ENCODE measurements around the gene IL4.

IL4 gene

DNA sequence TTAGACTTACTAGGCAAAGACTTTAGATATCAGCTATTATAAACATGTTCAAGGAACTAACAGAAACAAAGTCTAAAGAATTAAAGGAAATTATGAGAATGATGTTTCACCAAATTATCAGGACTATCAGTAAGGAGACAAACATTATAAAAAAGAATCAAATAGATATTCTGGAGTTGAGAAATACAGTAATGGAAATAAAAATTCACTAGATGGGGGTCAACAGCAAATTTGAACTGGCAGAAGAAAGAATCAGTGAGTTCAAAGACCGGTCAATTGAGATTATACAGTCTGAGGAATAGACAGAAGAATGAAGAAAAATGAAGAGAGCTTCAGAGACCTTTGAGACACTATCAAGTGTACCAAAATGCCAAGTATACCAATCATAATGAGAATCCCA lies 25.4 kb upstream of the IL4 start:
- H3K4me3 ChIP-seq (replicated peaks; ENCODE audit: low read depth, low read length): no peak overlapping the region
- no peak for DNase-seq (ENCODE audit: extremely low read depth, low read depth)
- no peak for TF ChIP-seq CTCF (IDR thresholded peaks at IDR 0.05; ENCODE audit: low read depth, low read length, missing control alignments)

DNA sequence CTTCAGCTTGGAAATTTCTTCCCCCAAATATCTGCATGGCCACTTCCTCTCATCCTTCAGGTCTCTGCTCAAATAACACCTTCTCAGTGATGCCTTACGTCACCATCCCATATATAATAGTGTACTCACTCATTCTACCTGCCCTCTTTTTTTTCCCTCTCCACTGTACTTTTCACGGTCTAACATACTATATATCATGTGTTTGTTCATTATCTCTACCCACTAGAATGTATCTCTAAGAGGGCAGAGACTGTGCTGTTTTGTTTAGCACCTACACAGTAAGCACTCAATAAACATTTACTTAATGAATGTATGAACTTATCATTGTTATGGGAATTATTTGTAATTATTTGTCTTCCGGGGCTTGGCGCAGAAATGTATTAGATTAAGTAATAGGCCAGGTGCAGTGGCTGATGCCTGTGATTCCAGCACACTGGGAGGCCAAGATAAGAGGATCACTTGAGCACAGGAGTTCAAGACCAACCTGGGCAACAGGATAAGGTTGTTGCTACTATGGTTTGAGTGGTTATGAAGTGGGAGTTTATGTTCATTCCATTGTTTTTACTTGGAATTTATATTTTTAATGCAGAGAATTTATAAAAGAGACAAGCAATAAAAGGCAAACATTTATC lies 21.8 kb upstream of the IL4 start:
- DNase-seq (ENCODE audit: extremely low read depth, low read depth): no peak
- no peak overlapping the region for H3K4me3 ChIP-seq (replicated peaks; ENCODE audit: low read depth, low read length)
- no peak for TF ChIP-seq CTCF (IDR thresholded peaks at IDR 0.05; ENCODE audit: low read depth, low read length, missing control alignments)

DNA sequence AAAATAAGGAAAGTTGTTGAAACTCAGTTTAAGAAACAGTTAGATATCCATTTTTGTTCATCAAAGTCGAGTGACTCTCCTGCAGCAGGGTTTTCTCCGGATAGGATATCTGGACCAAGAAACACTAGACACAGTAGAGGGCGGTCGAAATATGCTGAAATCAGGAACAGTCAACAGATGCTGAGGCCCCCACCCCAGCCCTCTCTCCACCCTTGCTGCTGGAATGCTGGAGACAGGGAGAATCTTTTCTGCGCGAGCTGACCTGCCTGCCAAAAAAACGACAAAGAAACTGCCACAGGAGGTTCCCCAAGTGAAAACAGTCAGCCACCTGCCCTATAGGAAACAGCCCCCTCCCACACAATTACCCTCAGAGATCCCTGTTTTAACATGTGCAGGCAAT lies 20.1 kb upstream of the IL4 start:
- no peak for TF ChIP-seq CTCF (IDR thresholded peaks at IDR 0.05; ENCODE audit: low read depth, low read length, missing control alignments)
- DNase-seq (ENCODE audit: extremely low read depth, low read depth): no peak

DNA sequence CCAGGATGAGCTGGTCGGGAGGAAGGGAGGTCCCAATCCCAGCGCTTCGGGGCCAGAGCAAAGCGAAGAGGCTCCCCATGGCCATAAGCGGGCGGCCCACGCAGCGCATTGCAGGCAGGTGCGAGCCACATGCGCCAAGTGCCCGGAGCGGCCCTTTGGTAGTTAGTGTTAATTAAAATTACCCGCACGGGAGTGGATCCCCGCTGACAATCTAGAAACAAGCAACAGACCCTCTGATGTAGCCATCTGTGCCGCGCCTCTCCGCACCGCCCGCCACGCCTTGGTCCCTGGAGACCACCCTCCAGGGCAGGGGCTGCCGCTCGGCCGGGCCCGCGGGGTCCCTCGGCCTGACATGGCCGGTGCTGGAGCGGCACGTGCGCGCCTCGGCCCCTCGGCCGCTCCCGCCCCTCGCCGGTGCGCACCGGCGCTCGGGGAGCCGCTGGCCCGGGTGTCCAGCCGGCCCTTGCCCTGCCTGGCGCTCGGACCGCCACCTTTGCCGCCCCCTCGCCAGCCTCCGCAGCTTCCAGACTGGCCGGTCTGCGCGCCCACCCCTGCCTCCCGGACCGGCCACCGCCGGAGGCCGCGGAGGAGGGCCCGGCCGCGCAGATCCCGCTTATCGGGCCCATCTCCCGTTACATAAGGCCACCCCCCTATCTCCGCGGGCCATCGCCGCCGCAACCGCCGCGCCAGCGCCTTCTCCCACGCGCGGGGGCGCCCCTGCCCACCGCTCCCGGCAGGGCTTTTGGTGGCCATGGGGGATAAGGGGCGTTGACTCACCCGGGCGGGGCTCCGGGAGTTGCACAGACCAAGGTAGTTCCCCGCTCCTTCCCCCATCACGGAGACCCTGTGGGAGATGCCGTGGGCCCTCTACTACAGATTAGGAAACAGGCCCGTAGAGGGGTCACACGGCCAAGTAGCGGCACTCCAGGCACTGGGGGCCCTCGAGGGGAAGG lies 17.7 kb upstream of the IL4 start:
- TF ChIP-seq CTCF (IDR thresholded peaks at IDR 0.05; ENCODE audit: low read depth, low read length, missing control alignments): no peak
- peak overlapping the region; percentile 30 for H3K4me3 ChIP-seq (replicated peaks; ENCODE audit: low read depth, low read length)
- no peak for DNase-seq (ENCODE audit: extremely low read depth, low read depth)

More for the DNA sequence above, 20.1 kb upstream of the IL4 start:
- no peak overlapping the region for H3K4me3 ChIP-seq (replicated peaks; ENCODE audit: low read depth, low read length)

DNA sequence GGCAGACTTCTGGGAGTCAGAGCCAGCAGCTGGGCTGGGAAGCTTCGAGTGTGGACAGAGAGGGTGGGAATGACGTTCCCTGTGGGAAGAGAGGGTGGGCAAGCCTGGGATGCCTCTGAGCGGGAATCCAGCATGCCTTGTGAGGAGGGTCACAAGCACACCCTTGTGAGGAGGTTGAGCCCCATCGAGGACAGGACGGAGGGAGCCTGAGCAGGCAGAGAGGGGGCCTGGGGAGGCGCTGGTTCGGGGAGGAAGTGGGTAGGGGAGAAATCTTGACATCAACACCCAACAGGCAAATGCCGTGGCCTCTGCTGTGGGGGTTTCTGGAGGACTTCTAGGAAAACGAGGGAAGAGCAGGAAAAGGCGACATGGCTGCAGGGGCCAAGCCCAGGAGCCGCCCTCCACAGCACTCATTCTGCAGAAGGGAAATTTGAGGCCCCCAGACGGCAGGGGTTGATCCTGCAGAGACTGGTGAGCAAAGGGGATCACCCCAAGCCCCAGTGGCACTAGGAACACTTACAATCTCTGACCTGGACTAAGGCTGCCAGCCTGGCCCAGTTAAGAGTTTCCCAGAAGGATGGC lies 16.9 kb upstream of the IL4 start:
- TF ChIP-seq CTCF (IDR thresholded peaks at IDR 0.05; ENCODE audit: low read depth, low read length, missing control alignments): no peak
- peak overlapping the region; percentile 30 for H3K4me3 ChIP-seq (replicated peaks; ENCODE audit: low read depth, low read length)
- no peak for DNase-seq (ENCODE audit: extremely low read depth, low read depth)

DNA sequence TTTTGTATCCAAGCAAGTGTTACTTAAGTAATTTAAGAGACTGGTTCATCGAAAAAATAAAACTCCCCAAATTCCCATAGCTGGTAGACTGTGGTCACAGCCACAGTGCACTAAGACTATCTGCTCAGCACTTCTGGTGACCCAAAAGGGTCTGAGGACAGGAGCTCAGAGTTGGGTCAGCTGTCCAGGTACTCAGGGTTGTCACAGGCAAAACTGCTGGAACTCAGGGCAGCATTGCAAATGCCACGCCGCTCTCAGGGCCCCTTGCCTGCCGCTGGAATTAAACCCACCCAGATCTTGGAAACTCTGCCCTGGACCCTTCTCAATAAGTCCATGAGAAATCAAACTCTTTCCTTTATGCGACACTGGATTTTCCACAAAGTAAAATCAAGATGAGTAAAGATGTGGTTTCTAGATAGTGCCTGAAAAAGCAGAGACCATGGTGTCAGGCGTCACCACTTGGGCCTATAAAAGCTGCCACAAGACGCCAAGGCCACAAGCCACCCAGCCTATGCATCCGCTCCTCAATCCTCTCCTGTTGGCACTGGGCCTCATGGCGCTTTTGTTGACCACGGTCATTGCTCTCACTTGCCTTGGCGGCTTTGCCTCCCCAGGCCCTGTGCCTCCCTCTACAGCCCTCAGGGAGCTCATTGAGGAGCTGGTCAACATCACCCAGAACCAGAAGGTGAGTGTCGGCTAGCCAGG lies 16.0 kb upstream of the IL4 start, which contains the start of gene IL13:
Gene IL13, plus strand, starts transcription at position 498 of the 705 bp plus-strand sequence. Its CDS starts 14 bp downstream, at position 512.
- no peak within 1 kb of the TSS for H3K4me3 ChIP-seq (replicated peaks; ENCODE audit: low read depth, low read length)
- TF ChIP-seq CTCF (IDR thresholded peaks at IDR 0.05; ENCODE audit: low read depth, low read length, missing control alignments): no peak

More for the DNA sequence above, 16.0 kb upstream of the IL4 start, which contains the start of gene IL13:
- DNase-seq (ENCODE audit: extremely low read depth, low read depth): no peak

Measured in HFF-Myc (cell line).